ENCODE data around the gene FOLH1. TPM values are rescaled to one million over a fixed set of nuclear protein-coding genes. Genes with fewer than 3 reads are reported as not detected.
"Not testable (repeated sequence)": the region's sequence is repeated elsewhere in the genome, so short reads cannot be mapped to it uniquely, and the experiment has no call there.

The FOLH1 gene
- polyA plus RNA-seq, 3 donors, result not detected

DNA sequence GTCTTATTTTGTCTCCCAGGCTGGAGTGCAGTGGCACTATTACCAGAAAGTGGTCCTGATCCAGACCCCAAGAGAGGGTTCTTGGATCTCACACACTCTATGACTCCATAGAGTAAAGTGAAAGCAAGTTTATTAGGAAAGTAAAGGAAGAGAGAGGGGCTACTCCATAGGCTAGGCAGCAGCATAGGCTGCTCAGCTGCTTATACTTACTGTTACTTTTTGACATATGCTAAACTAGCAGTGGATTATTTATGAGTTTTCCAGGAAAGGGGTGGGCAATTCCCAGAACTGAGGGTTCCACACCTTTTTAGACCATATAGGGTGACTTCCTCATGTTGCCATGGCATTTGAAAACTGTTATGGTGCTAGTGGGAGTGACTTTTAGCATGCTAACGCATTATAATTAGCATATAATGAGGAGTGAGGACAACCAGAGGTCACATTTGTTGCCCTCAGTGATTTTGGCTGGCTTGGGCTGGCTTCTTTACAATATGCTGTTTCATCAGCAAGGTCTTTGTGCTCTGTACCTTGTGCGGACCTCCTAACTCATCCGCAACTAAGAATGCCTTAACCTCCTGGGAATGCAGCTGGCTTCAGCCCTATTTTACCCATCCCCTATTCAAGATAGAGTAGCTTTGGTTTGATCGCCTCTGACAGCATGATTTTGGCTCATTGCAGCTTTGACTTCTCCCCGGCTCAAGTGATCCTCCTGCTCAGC, 42.2 kb upstream of the FOLH1 start:
- H3K36me3 Mint-ChIP-seq; DNase-seq; H3K4me3 ChIP-seq (replicated peaks in 1 of 3; ENCODE audit: low read depth in 2 of 3, low read length in 3 of 3); H3K27me3 Mint-ChIP-seq (ENCODE audit: low read depth in 3 of 3); H3K36me3 ChIP-seq (replicated peaks in 1 of 2; ENCODE audit: control insufficient read depth in 1 of 2, insufficient read depth in 2 of 2, low read length in 2 of 2); H3K4me1 Mint-ChIP-seq; H3K4me2 ChIP-seq (replicated peaks; ENCODE audit: extremely low read depth, low read length, poor library complexity, severe bottlenecking); H4K20me1 ChIP-seq (ENCODE audit: insufficient read depth, low read length); H3K27me3 ChIP-seq (ENCODE audit: control insufficient read depth in 2 of 2, insufficient read depth in 2 of 2, low read length in 2 of 2); intact Hi-C loops (cut with micrococcal nuclease); H3K4me1 ChIP-seq (ENCODE audit: control insufficient read depth in 1 of 2, insufficient read depth in 2 of 2, low read length in 2 of 2); H3K4me3 Mint-ChIP-seq; H2AFZ ChIP-seq (ENCODE audit: insufficient read depth, low read depth, low read length, poor library complexity, severe bottlenecking); H3K9ac ChIP-seq (ENCODE audit: insufficient read depth, low read length, poor library complexity, severe bottlenecking); H3K27ac ChIP-seq (ENCODE audit: low read depth in 1 of 2, low read length in 2 of 2); H3K9me3 ChIP-seq (replicated peaks in 1 of 2; ENCODE audit: control insufficient read depth in 1 of 2, insufficient read depth in 1 of 2, low read length in 2 of 2); H3K9me3 Mint-ChIP-seq; H3K79me2 ChIP-seq (ENCODE audit: insufficient read depth, low read length): not testable (repeated sequence)
- H3K27ac Mint-ChIP-seq, result peak overlapping the region in 1 of 7 donors; percentile 31
- 100% methylated on average over 1 of the region's 5 CpGs for WGBS (ENCODE audit: insufficient coverage)

GRCh38 chr11:49249363-49249762, 41.0 kb upstream of the FOLH1 start:
- H3K79me2 ChIP-seq (ENCODE audit: insufficient read depth, low read length); H3K4me3 Mint-ChIP-seq; H3K4me1 ChIP-seq (ENCODE audit: control insufficient read depth in 1 of 2, insufficient read depth in 2 of 2, low read length in 2 of 2); H3K27me3 ChIP-seq (ENCODE audit: control insufficient read depth in 2 of 2, insufficient read depth in 2 of 2, low read length in 2 of 2); H3K27ac ChIP-seq (ENCODE audit: low read depth in 1 of 2, low read length in 2 of 2); H3K9ac ChIP-seq (ENCODE audit: insufficient read depth, low read length, poor library complexity, severe bottlenecking); H4K20me1 ChIP-seq (ENCODE audit: insufficient read depth, low read length); H3K27me3 Mint-ChIP-seq (ENCODE audit: low read depth in 3 of 3); H3K4me2 ChIP-seq (replicated peaks; ENCODE audit: extremely low read depth, low read length, poor library complexity, severe bottlenecking); H2AFZ ChIP-seq (ENCODE audit: insufficient read depth, low read depth, low read length, poor library complexity, severe bottlenecking); H3K4me1 Mint-ChIP-seq; H3K9me3 Mint-ChIP-seq; DNase-seq; H3K36me3 ChIP-seq (replicated peaks in 1 of 2; ENCODE audit: control insufficient read depth in 1 of 2, insufficient read depth in 2 of 2, low read length in 2 of 2); H3K9me3 ChIP-seq (replicated peaks in 1 of 2; ENCODE audit: control insufficient read depth in 1 of 2, insufficient read depth in 1 of 2, low read length in 2 of 2); H3K36me3 Mint-ChIP-seq; intact Hi-C loops (cut with micrococcal nuclease); H3K27ac Mint-ChIP-seq; H3K4me3 ChIP-seq (replicated peaks in 1 of 3; ENCODE audit: low read depth in 2 of 3, low read length in 3 of 3): not testable (repeated sequence)
- no CpG with 5 or more reads among the region's 3 CpGs for whole genome bisulfite sequencing (ENCODE audit: insufficient coverage)

GRCh38 chr11:49233685-49234084, 25.3 kb upstream of the FOLH1 start:
- H3K79me2 ChIP-seq (ENCODE audit: insufficient read depth, low read length); DNase-seq; H3K9ac ChIP-seq (ENCODE audit: insufficient read depth, low read length, poor library complexity, severe bottlenecking); H3K27ac ChIP-seq (ENCODE audit: low read depth in 1 of 2, low read length in 2 of 2); H3K4me2 ChIP-seq (replicated peaks; ENCODE audit: extremely low read depth, low read length, poor library complexity, severe bottlenecking); H3K36me3 Mint-ChIP-seq; H3K4me3 ChIP-seq (replicated peaks in 1 of 3; ENCODE audit: low read depth in 2 of 3, low read length in 3 of 3); H3K9me3 ChIP-seq (replicated peaks in 1 of 2; ENCODE audit: control insufficient read depth in 1 of 2, insufficient read depth in 1 of 2, low read length in 2 of 2); H3K4me1 Mint-ChIP-seq; H3K27me3 ChIP-seq (ENCODE audit: control insufficient read depth in 2 of 2, insufficient read depth in 2 of 2, low read length in 2 of 2); H3K27ac Mint-ChIP-seq; H3K4me1 ChIP-seq (ENCODE audit: control insufficient read depth in 1 of 2, insufficient read depth in 2 of 2, low read length in 2 of 2); H3K9me3 Mint-ChIP-seq; H3K4me3 Mint-ChIP-seq; intact Hi-C loops (cut with micrococcal nuclease); H4K20me1 ChIP-seq (ENCODE audit: insufficient read depth, low read length); H2AFZ ChIP-seq (ENCODE audit: insufficient read depth, low read depth, low read length, poor library complexity, severe bottlenecking); H3K36me3 ChIP-seq (replicated peaks in 1 of 2; ENCODE audit: control insufficient read depth in 1 of 2, insufficient read depth in 2 of 2, low read length in 2 of 2); H3K27me3 Mint-ChIP-seq (ENCODE audit: low read depth in 3 of 3): not testable (repeated sequence)
- 57% methylated on average over 3 of the region's 4 CpGs for WGBS (ENCODE audit: insufficient coverage)

- H3K36me3 ChIP-seq (replicated peaks in 1 of 2; ENCODE audit: control insufficient read depth in 1 of 2, insufficient read depth in 2 of 2, low read length in 2 of 2); DNase-seq; H3K4me1 Mint-ChIP-seq; H3K36me3 Mint-ChIP-seq; H3K27me3 Mint-ChIP-seq (ENCODE audit: low read depth in 3 of 3); H3K9ac ChIP-seq (ENCODE audit: insufficient read depth, low read length, poor library complexity, severe bottlenecking); H3K9me3 ChIP-seq (replicated peaks in 1 of 2; ENCODE audit: control insufficient read depth in 1 of 2, insufficient read depth in 1 of 2, low read length in 2 of 2); H2AFZ ChIP-seq (ENCODE audit: insufficient read depth, low read depth, low read length, poor library complexity, severe bottlenecking); H3K27ac Mint-ChIP-seq; intact Hi-C loops (cut with micrococcal nuclease); H4K20me1 ChIP-seq (ENCODE audit: insufficient read depth, low read length); H3K4me1 ChIP-seq (ENCODE audit: control insufficient read depth in 1 of 2, insufficient read depth in 2 of 2, low read length in 2 of 2); H3K79me2 ChIP-seq (ENCODE audit: insufficient read depth, low read length); H3K4me2 ChIP-seq (replicated peaks; ENCODE audit: extremely low read depth, low read length, poor library complexity, severe bottlenecking); H3K27me3 ChIP-seq (ENCODE audit: control insufficient read depth in 2 of 2, insufficient read depth in 2 of 2, low read length in 2 of 2); H3K4me3 ChIP-seq (replicated peaks in 1 of 3; ENCODE audit: low read depth in 2 of 3, low read length in 3 of 3); H3K9me3 Mint-ChIP-seq; H3K27ac ChIP-seq (ENCODE audit: low read depth in 1 of 2, low read length in 2 of 2); H3K4me3 Mint-ChIP-seq: not testable (repeated sequence)
- WGBS (ENCODE audit: insufficient coverage), result 78% methylated on average over 3 of the region's 5 CpGs
Measured at GRCh38 chr11:49233019-49233418, 24.6 kb upstream of the FOLH1 start.
